ENCODE data around the gene TMEM120B. TPM values are rescaled to one million over a fixed set of nuclear protein-coding genes. Genes with fewer than 3 reads are reported as not detected.

TMEM120B gene
- polyA plus RNA-seq, 1 donor from 2014 or later: 9.8 TPM

DNA sequence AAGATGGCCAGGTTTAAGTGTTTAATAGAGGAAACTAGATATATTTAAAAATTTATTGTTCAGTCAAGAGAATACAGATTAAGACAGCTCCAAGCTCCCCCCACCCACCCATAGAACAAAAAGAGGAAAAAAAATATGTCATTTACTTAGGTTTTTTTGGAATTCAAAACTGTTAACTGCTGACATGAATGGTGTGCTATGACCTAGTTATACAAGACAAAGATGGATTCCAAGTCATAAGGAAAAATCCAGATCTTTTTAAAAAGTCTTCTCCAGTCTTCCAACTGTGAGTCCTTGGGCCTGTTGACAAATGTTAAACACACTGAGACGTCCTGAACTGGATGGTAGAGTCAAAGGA is 89.9 kb downstream of the TMEM120B start:
- H3F3A ChIP-seq (ENCODE audit: insufficient read depth, low read length, poor library complexity, severe bottlenecking): peaks cover 13% of the 10 kb centered on the region
- H3K4me2 ChIP-seq (ENCODE audit: low read length): peak overlapping the region; percentile 100
- no peaks in the 10 kb centered on the region for H3K9me3 ChIP-seq (ENCODE audit: low read length)
- peak overlapping the region; percentile 100 for H3K27ac ChIP-seq (ENCODE audit: low read length)
- H3K9me2 ChIP-seq (ENCODE audit: insufficient read depth, low read length): no peaks in the 10 kb centered on the region
- no peak overlapping the region for H2AFZ ChIP-seq (ENCODE audit: low read depth, low read length)
- H3K36me3 ChIP-seq (ENCODE audit: insufficient read depth, low read length): no peaks in the 10 kb centered on the region
- H3K27me3 ChIP-seq (ENCODE audit: insufficient read depth, low read depth, low read length): no peaks in the 10 kb centered on the region
- H3K9ac ChIP-seq (ENCODE audit: low read length): peak overlapping the region; percentile 99
- H3K79me2 ChIP-seq (replicated peaks; ENCODE audit: insufficient read depth, low read length): peaks cover 73% of the 10 kb centered on the region
- peak overlapping the region; percentile 77 for H3K4me3 ChIP-seq (ENCODE audit: low read length)
- TF ChIP-seq MXI1 (conservative IDR thresholded peaks at IDR 0.05; ENCODE audit: poor library complexity, severe bottlenecking) (no peak), SMC3 (conservative IDR thresholded peaks at IDR 0.05; ENCODE audit: poor library complexity) (no peak), RAD21 (conservative IDR thresholded peaks at IDR 0.05) (no peak), REST (IDR thresholded peaks at IDR 0.05; ENCODE audit: borderline replicate concordance) (no peak)
- H4K20me1 ChIP-seq (ENCODE audit: insufficient read depth): peaks cover 34% of the 10 kb centered on the region

GRCh38 chr12:121802843-121803698 is 90.5 kb downstream of the TMEM120B start:
- Histone ChIP-seq H4K20me1 (ENCODE audit: insufficient read depth) (peaks cover 28% of the 10 kb centered on the region), H2AFZ (ENCODE audit: low read depth, low read length) (peak overlapping the region; percentile 17), H3K79me2 (replicated peaks; ENCODE audit: insufficient read depth, low read length) (peaks cover 73% of the 10 kb centered on the region)

More at GRCh38 chr12:121802843-121803698, 90.5 kb downstream of the TMEM120B start:
- TF ChIP-seq RAD21 (conservative IDR thresholded peaks at IDR 0.05): no peak
- TF ChIP-seq MXI1 (conservative IDR thresholded peaks at IDR 0.05; ENCODE audit: poor library complexity, severe bottlenecking): peak; percentile 76
- TF ChIP-seq REST (IDR thresholded peaks at IDR 0.05; ENCODE audit: borderline replicate concordance): peak; percentile 91
- peak; percentile 45 for TF ChIP-seq EP300 (conservative IDR thresholded peaks at IDR 0.05; ENCODE audit: poor library complexity, severe bottlenecking)
- no peak for TF ChIP-seq EZH2 (IDR thresholded peaks at IDR 0.05; ENCODE audit: borderline replicate concordance, insufficient read depth, low read length, poor library complexity, severe bottlenecking)
- peak; percentile 20 for TF ChIP-seq CTCF (IDR thresholded peaks at IDR 0.05; ENCODE audit: poor library complexity, severe bottlenecking)
- no peak for TF ChIP-seq SMC3 (conservative IDR thresholded peaks at IDR 0.05; ENCODE audit: poor library complexity)
- TF ChIP-seq TAF1 (IDR thresholded peaks at IDR 0.05; ENCODE audit: low read depth): peak; percentile 91
- peak; percentile 98 for TF ChIP-seq POLR2AphosphoS5 (IDR thresholded peaks at IDR 0.05)
- Histone ChIP-seq H3K9me2 (ENCODE audit: insufficient read depth, low read length) (no peaks in the 10 kb centered on the region), H3K4me2 (ENCODE audit: low read length) (peak overlapping the region; percentile 100), H3K4me3 (ENCODE audit: low read length) (peak overlapping the region; percentile 77), H3K9me3 (ENCODE audit: low read length) (no peaks in the 10 kb centered on the region), H3F3A (ENCODE audit: insufficient read depth, low read length, poor library complexity, severe bottlenecking) (peaks cover 13% of the 10 kb centered on the region), H3K27ac (ENCODE audit: low read length) (peak overlapping the region; percentile 100), H3K27me3 (ENCODE audit: insufficient read depth, low read depth, low read length) (no peaks in the 10 kb centered on the region), H3K36me3 (ENCODE audit: insufficient read depth, low read length) (no peaks in the 10 kb centered on the region), H3K9ac (ENCODE audit: low read length) (peak overlapping the region; percentile 99)
